Endodermal cell (in vitro differentiated cells): ENCODE results near the gene TNFRSF19. TPM values are rescaled to one million over a fixed set of nuclear protein-coding genes. Genes with fewer than 3 reads are reported as not detected.

Source experiments
- DNase-seq: peaks from one replicate; pipeline ENCODE4 v3.0.0-alpha.2; 2017
- H3K27ac ChIP-seq: 2 replicates; pipeline ENCODE4 v1.5.1; 2013; ENCODE audit warnings: mild to moderate bottlenecking, low read depth, low read length, moderate library complexity
- H3K27me3 ChIP-seq: 2 replicates; pipeline ENCODE4 v1.6.1; 2013; ENCODE audit warnings: mild to moderate bottlenecking, low read length, moderate library complexity; ENCODE audit not compliant: insufficient read depth, control insufficient read depth, poor library complexity, severe bottlenecking
- H3K36me3 ChIP-seq: 2 replicates; pipeline ENCODE4 v1.7.0; 2013; ENCODE audit warnings: mild to moderate bottlenecking, low read length, moderate library complexity; ENCODE audit not compliant: control insufficient read depth, insufficient read depth
- H3K4me1 ChIP-seq: one replicate; pipeline ENCODE4 v1.7.0; 2013; ENCODE audit warnings: low read length; ENCODE audit not compliant: control insufficient read depth, insufficient read depth
- H3K4me3 ChIP-seq: 2 replicates; pipeline ENCODE4 v1.5.1; 2013; ENCODE audit warnings: mild to moderate bottlenecking, low read length, moderate library complexity
- H3K9ac ChIP-seq: 2 replicates; pipeline ENCODE4 v1.6.1; 2013; ENCODE audit warnings: mild to moderate bottlenecking, low read length, moderate library complexity; ENCODE audit not compliant: poor library complexity, severe bottlenecking; ENCODE audit errors: extremely low read depth
- H3K9me3 ChIP-seq: 2 replicates; pipeline ENCODE4 v1.6.1; 2013; ENCODE audit warnings: mild to moderate bottlenecking, low read length, moderate library complexity; ENCODE audit not compliant: control insufficient read depth
- H3K27ac Mint-ChIP-seq: 2 replicates; pipeline ENCODE4 v1.8.0; 2020; ENCODE audit warnings: mixed read lengths
- H3K27me3 Mint-ChIP-seq: 2 replicates; pipeline ENCODE4 v1.8.0; 2021; ENCODE audit warnings: mild to moderate bottlenecking, mixed read lengths; ENCODE audit not compliant: insufficient read depth
- H3K36me3 Mint-ChIP-seq: 2 replicates; pipeline ENCODE4 v1.8.0; 2020; ENCODE audit warnings: low read depth, mixed read lengths
- H3K4me1 Mint-ChIP-seq: 2 replicates; pipeline ENCODE4 v1.8.0; 2020; ENCODE audit warnings: mixed read lengths
- H3K4me3 Mint-ChIP-seq: 2 replicates; pipeline ENCODE4 v1.8.0; 2020; ENCODE audit warnings: mild to moderate bottlenecking, moderate library complexity, mixed read lengths
- H3K9me3 Mint-ChIP-seq: 2 replicates; pipeline ENCODE4 v1.8.0; 2020; ENCODE audit warnings: mild to moderate bottlenecking, mixed read lengths
- CTCF ChIP-seq: fragments of 200-600 bp; sonication (generic); conservative IDR thresholded peaks from 2 replicates; pipeline ENCODE4 v1.5.0; 2021; ENCODE audit warnings: antibody characterized with exemption, mild to moderate bottlenecking
- WGBS, 2 experiments: methylation state at CpG; one replicate each; pipeline versions ENCODE4 v1.1.5 to v1.1.7; 2013; ENCODE audit warnings: missing lambda C conversion rate in 2 of 2, mixed read lengths in 1 of 2; ENCODE audit not compliant: insufficient coverage in 1 of 2, insufficient read length in 1 of 2; 5-methylcytosine and 5-hydroxymethylcytosine counted together
- total RNA-seq, 2 donors: library from RNA; stranded (reverse); fragmentation: NEBNext Ultra II Directional in 1 of 2; extraction: Animal tissue kit (Norgen Biotek cat#: 25700) in 1 of 2; gene quantifications; 2 replicates in 1 of 2; 3 replicates in 1 of 2; pipeline ENCODE4 v1.2.1, GENCODE V29; 2021

Gene TNFRSF19
- total RNA-seq, 2 donors from 2014 or later, result 9.2 to 13.0 TPM

- peaks cover 27% of the 10 kb centered on the region for H3K4me1 Mint-ChIP-seq
- H3K4me1 ChIP-seq, result peaks cover 5% of the 10 kb centered on the region
- peaks cover 12% of the 10 kb centered on the region for H3K9me3 Mint-ChIP-seq
- H3K4me3 Mint-ChIP-seq, result no peak overlapping the region
- H3K9me3 ChIP-seq, result peaks cover 26% of the 10 kb centered on the region
- WGBS, 2 experiments, result 93 to 100% methylated on average over 1 to 3 of the region's 3 CpGs
- no peak for TF ChIP-seq CTCF
- no peaks in the 10 kb centered on the region for H3K27me3 Mint-ChIP-seq
- H3K27ac Mint-ChIP-seq, result no peak overlapping the region
- no peak overlapping the region for H3K4me3 ChIP-seq
- H3K27me3 ChIP-seq, result no peaks in the 10 kb centered on the region
- H3K9ac ChIP-seq, result no peak overlapping the region
- no peak for DNase-seq
- peaks cover 14% of the 10 kb centered on the region for H3K36me3 ChIP-seq
- H3K27ac ChIP-seq, result no peak overlapping the region
- peaks cover 11% of the 10 kb centered on the region for H3K36me3 Mint-ChIP-seq
Measured at GRCh38 chr13:23605831-23606230, 35.6 kb downstream of the TNFRSF19 start.

DNA sequence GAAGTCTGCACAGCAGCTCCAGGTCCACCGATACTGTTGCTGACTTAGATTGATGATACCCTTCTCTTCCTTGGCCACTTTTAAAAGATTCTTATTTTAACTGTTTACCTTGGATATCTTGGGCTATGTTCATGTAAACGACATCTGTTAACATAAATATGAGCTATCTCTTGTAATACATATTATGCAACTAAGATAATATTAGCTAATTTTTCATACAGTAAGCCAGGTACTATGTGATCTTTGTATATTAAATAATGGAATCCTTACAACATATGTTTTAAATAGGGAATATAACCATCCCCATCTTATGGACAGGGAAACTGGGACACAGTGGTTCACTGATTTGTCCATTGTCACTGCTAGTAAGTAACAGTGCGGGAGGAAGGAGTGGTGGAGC, 37.9 kb downstream of the TNFRSF19 start:
- Mint-ChIP-seq H3K27me3 (no peaks in the 10 kb centered on the region), H3K9me3 (no peaks in the 10 kb centered on the region), H3K4me1 (peaks cover 21% of the 10 kb centered on the region), H3K27ac (no peak overlapping the region), H3K4me3 (no peak overlapping the region), H3K36me3 (peaks cover 2% of the 10 kb centered on the region)
- Histone ChIP-seq H3K4me3 (no peak overlapping the region), H3K4me1 (peaks cover 5% of the 10 kb centered on the region), H3K9ac (no peak overlapping the region), H3K9me3 (peaks cover 3% of the 10 kb centered on the region), H3K27me3 (no peaks in the 10 kb centered on the region), H3K27ac (no peak overlapping the region), H3K36me3 (no peaks in the 10 kb centered on the region)
- WGBS, 2 experiments, result 83 to 96% methylated on average over 1 to 2 of the region's 3 CpGs
- no peak for DNase-seq
- TF ChIP-seq CTCF, result no peak

DNA sequence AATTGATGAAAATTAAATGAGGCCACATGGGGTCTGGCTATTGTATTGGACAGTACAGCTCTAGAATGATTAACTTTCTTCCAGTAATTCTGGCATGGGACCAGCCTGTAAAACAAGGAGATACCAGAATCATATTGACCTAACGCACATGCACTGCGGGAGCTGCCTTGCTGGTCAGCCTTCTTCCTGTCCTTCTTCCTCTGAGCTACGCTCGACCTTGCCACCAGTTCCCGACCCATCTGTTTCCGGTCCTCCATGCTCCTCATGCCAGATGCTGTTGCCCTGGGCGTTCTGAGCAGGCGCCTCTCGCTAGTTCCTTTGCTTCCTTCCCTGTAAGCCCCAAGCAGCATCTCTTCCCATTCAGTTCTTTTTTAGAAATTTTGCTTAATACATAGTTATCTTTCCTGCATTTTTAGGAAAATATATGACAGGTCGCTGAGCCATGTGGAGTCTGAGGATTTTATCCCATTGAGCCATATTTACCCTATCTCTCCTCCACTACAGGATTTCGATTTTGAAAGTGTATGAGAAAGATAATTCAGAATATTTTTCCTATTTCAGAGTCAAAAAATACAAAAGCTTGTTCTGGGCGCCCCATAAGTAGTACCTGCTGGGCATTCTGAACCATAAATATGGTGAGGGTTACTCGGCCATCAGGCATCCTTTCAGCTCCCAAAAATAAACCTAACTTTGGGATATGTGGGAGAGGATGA, 38.6 kb downstream of the TNFRSF19 start:
- TF ChIP-seq CTCF, result no peak
- Histone ChIP-seq H3K4me3 (no peak overlapping the region), H3K36me3 (no peaks in the 10 kb centered on the region), H3K9me3 (no peaks in the 10 kb centered on the region), H3K27me3 (no peaks in the 10 kb centered on the region), H3K4me1 (peaks cover 5% of the 10 kb centered on the region), H3K27ac (no peak overlapping the region), H3K9ac (no peak overlapping the region)
- H3K9me3 Mint-ChIP-seq, result no peaks in the 10 kb centered on the region
- no peak for DNase-seq
- no peak overlapping the region for H3K4me3 Mint-ChIP-seq
- WGBS, 2 experiments, result 94 to 97% methylated on average over 10 to 12 of the region's 13 CpGs
- H3K36me3 Mint-ChIP-seq, result no peaks in the 10 kb centered on the region
- H3K27me3 Mint-ChIP-seq, result no peaks in the 10 kb centered on the region
- no peak overlapping the region for H3K27ac Mint-ChIP-seq
- peaks cover 21% of the 10 kb centered on the region for H3K4me1 Mint-ChIP-seq
